Activated T-cell treated with anti-CD3 and anti-CD28 coated beads for 24 hours (primary cell): ENCODE results near the gene KLHL7.
"Not testable (repeated sequence)": the region's sequence is repeated elsewhere in the genome, so short reads cannot be mapped to it uniquely, and the experiment has no call there.

Experiments
- DNase-seq: peaks from one replicate; pipeline ENCODE4 v3.0.0-alpha.2; 2020; ENCODE audit warnings: low read depth

Gene KLHL7

GRCh38 chr7:23218196-23218595 lies 112.6 kb downstream of the KLHL7 start:
- DNase-seq, result no peak

- DNase-seq, result no peak
Observed at GRCh38 chr7:23220690-23221305, 115.2 kb downstream of the KLHL7 start.

DNA sequence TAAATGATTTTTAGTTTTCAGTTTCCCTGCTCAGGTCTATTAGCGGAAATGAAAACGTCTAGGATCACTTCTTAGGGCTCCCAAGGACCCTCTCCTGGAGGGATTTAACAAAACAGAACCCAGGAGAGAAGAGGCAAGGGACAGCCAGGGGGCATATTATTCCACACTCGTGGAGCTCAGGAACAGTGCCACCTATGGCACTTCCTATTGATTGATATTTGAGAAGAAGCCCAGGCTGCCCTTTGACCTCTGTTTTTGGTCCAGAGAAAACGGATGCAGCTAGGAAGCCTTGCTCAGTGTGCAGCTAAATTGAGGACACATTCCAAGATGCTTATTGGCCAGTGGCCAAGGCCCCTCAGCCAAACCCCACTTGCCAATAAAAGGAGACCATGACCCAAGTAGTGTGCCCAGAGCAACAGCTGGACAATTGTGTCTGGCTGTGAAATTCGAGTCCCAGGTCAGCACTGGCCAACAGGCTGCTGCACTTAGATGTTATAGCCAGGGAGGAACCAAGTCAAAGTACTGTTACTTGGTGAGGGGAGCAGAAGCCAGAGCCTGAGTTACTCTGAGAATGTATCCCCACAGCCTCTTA lies 117.0 kb downstream of the KLHL7 start:
- DNase-seq, result no peak

GRCh38 chr7:23224364-23224763 lies 118.8 kb downstream of the KLHL7 start:
- DNase-seq, result not testable (repeated sequence)

DNA sequence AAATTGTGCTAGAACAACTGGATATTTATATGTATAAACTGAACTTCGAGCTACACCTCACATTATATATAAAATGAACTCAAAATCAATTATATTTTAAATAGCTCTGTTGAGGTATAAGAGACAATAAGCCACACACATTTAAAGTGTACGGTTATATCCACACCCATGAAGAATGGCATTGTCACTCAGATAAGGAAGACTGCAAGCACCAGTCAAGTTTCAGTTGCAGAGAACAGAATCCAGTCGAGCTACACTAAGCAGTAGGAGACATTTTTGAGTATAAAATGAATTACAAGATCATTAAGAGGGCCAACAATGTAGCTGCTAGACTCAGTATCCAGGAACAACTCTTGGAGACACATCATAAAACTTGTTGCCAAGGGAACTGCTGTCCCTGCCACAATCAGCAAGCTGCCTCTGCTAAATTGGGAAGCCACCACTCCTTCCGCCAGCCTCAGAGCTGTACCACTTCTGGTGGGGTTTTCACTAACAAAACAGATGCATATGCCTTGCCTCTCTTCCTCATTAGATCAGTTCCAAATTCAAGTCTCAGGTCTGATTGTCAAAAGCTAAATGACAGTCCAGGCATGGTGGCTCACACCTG lies 121.4 kb downstream of the KLHL7 start:
- no peak for DNase-seq
